Peyer's patch (tissue), 4 donors: Measurements from ENCODE around the gene TRAF2. TPM values are rescaled to one million over a fixed set of nuclear protein-coding genes. Genes with fewer than 3 reads are reported as not detected.

Experiments used
- DNase-seq, 3 donors: peaks; one replicate each; pipeline ENCODE4 v3.0.0-alpha.2; 2017 to 2019
- H3K27ac ChIP-seq, 4 donors: fragments of 200-600 bp; sonication (generic); one replicate each; pipeline ENCODE4 v1.5.1; 2016 to 2019
- H3K27me3 ChIP-seq, 2 donors: fragments of 200-600 bp; sonication (generic); one replicate each; pipeline ENCODE4 v1.5.1; 2019
- H3K36me3 ChIP-seq, 3 donors: fragments of 200-600 bp; sonication (generic); one replicate each; pipeline ENCODE4 v1.5.1; 2016 to 2019
- H3K4me1 ChIP-seq, 4 donors: fragments of 200-600 bp; sonication (generic); one replicate each; pipeline ENCODE4 v1.5.1; 2016 to 2019
- H3K4me3 ChIP-seq, 4 donors: fragments of 200-600 bp; sonication (generic); 1 replicate in 3 of 4; 2 replicates in 1 of 4; pipeline ENCODE4 v1.5.1; 2016 to 2019; ENCODE audit warnings: mild to moderate bottlenecking in 1 of 4
- H3K9me3 ChIP-seq, 4 donors: fragments of 200-600 bp; sonication (generic); one replicate each; pipeline ENCODE4 v1.5.1; 2016 to 2019; ENCODE audit warnings: mild to moderate bottlenecking in 1 of 4
- POLR2A ChIP-seq, 2 donors: fragments of 450-650 bp; IDR thresholded peaks; one replicate each; pipeline ENCODE4 v1.5.1; 2017; ENCODE audit warnings: antibody characterized with exemption in 2 of 2, mild to moderate bottlenecking in 2 of 2, moderate library complexity in 2 of 2
- total RNA-seq, 4 donors: library from RNA; depleted of rRNA; stranded (reverse); fragments of >200 nt; gene quantifications; one replicate each; pipeline ENCODE4 v1.1.0, GENCODE V29; 2016
- TF ChIP-seq, protein P1 (sequence below), 6 experiments: fragments of 450-650 bp in 4 of 6; fragments of 200-600 bp in 2 of 6; sonication (generic) in 1 of 6; IDR thresholded peaks; one replicate each; pipeline ENCODE4 v1.5.1; 2017 to 2019; ENCODE audit warnings: antibody characterized with exemption in 6 of 6, mild to moderate bottlenecking in 3 of 6, moderate library complexity in 1 of 6

The TRAF2 gene
- total RNA-seq, 4 donors from 2014 or later: 17.5 to 75.1 (median 22.2) TPM

- H3K4me1 ChIP-seq: peaks cover 0 to 34% (median 10%) of the 10 kb centered on the region in 4 donors
- TF ChIP-seq, protein P1, sequence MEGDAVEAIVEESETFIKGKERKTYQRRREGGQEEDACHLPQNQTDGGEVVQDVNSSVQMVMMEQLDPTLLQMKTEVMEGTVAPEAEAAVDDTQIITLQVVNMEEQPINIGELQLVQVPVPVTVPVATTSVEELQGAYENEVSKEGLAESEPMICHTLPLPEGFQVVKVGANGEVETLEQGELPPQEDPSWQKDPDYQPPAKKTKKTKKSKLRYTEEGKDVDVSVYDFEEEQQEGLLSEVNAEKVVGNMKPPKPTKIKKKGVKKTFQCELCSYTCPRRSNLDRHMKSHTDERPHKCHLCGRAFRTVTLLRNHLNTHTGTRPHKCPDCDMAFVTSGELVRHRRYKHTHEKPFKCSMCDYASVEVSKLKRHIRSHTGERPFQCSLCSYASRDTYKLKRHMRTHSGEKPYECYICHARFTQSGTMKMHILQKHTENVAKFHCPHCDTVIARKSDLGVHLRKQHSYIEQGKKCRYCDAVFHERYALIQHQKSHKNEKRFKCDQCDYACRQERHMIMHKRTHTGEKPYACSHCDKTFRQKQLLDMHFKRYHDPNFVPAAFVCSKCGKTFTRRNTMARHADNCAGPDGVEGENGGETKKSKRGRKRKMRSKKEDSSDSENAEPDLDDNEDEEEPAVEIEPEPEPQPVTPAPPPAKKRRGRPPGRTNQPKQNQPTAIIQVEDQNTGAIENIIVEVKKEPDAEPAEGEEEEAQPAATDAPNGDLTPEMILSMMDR (IDR thresholded peaks at IDR 0.05): peak; percentile 99 to 100 (median 100)
- peak in 1 of 2 donors; percentile 90 for TF ChIP-seq POLR2A (IDR thresholded peaks at IDR 0.05)
- H3K27ac ChIP-seq: peak within 1 kb of the TSS; percentile 91 to 98 (median 96)
- no peaks in the 10 kb centered on the region for H3K9me3 ChIP-seq
- peak within 1 kb of the TSS; percentile 83 to 100 (median 94) for H3K4me3 ChIP-seq
- peak; percentile 87 to 97 (median 97) for DNase-seq
- H3K27me3 ChIP-seq: no peaks in the 10 kb centered on the region
- H3K36me3 ChIP-seq: peaks cover 0 to 35% (median 0%) of the 10 kb centered on the region in 3 donors
Observed at GRCh38 chr9:136944519-136945332, 58.4 kb downstream of the TRAF2 start, which contains the start of the genes C8G and FBXW5. C8G (plus strand) TSS chr9:136945243; CDS start chr9:136945321, 78 bp downstream. FBXW5 (minus strand) TSS chr9:136944738; CDS start chr9:136944083, 655 bp downstream.

- TF ChIP-seq, protein P1 (IDR thresholded peaks at IDR 0.05): no peak
- no peak for TF ChIP-seq POLR2A (IDR thresholded peaks at IDR 0.05)
- Histone ChIP-seq H3K4me3 (peak overlapping the region in 2 of 4 donors; percentile 23 to 83), H3K36me3 (peaks cover 0 to 26% (median 0%) of the 10 kb centered on the region in 3 donors), H3K27ac (peak overlapping the region in 2 of 4 donors; percentile 48 to 94), H3K27me3 (no peaks in the 10 kb centered on the region), H3K4me1 (peaks cover 0 to 39% (median 11%) of the 10 kb centered on the region in 4 donors), H3K9me3 (no peaks in the 10 kb centered on the region)
- DNase-seq: no peak
Observed at GRCh38 chr9:136945333-136946227, 59.3 kb downstream of the TRAF2 start.

DNA sequence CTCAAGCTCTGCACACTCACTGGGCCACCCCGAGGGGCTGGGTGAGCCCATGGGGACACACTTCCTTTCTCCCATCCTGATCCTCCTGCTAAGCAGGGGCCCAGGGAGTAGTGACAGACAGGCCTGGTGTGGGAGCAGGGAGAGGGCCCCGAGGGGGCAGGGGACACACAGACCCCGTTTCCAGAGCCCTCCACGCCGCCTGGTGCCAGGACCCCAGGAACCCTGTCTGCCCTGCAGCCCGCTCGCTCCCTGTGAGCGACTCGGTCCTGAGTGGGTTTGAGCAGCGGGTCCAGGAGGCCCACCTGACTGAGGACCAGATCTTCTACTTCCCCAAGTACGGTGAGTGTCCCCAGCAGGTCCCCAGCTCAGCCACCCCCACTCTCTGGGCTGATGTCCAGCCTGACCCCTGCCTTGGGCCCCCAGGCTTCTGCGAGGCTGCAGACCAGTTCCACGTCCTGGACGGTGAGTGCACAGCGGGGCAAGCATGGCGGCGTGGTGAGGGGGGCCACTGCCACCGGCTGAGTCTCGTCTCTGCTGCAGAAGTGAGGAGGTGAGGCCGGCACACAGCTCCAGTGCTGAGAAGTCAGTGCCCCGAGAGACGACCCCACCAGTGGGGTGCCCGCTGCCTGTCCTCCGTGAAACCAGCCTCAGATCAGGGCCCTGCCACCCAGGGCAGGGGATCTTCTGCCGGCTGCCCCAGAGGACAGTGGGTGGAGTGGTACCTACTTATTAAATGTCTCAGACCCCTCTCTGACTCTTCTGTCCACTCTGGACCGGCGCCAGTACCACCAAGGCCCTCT, 60.1 kb downstream of the TRAF2 start:
- H3K4me1 ChIP-seq: peaks cover 0 to 42% (median 11%) of the 10 kb centered on the region in 4 donors
- no peaks in the 10 kb centered on the region for H3K9me3 ChIP-seq
- DNase-seq: no peak
- H3K27ac ChIP-seq: no peak overlapping the region
- TF ChIP-seq, protein P1 (IDR thresholded peaks at IDR 0.05): no peak
- TF ChIP-seq POLR2A (IDR thresholded peaks at IDR 0.05): no peak
- no peaks in the 10 kb centered on the region for H3K27me3 ChIP-seq
- peak overlapping the region in 2 of 4 donors; percentile 23 to 83 for H3K4me3 ChIP-seq
- peaks cover 0 to 18% (median 0%) of the 10 kb centered on the region in 3 donors for H3K36me3 ChIP-seq

DNA sequence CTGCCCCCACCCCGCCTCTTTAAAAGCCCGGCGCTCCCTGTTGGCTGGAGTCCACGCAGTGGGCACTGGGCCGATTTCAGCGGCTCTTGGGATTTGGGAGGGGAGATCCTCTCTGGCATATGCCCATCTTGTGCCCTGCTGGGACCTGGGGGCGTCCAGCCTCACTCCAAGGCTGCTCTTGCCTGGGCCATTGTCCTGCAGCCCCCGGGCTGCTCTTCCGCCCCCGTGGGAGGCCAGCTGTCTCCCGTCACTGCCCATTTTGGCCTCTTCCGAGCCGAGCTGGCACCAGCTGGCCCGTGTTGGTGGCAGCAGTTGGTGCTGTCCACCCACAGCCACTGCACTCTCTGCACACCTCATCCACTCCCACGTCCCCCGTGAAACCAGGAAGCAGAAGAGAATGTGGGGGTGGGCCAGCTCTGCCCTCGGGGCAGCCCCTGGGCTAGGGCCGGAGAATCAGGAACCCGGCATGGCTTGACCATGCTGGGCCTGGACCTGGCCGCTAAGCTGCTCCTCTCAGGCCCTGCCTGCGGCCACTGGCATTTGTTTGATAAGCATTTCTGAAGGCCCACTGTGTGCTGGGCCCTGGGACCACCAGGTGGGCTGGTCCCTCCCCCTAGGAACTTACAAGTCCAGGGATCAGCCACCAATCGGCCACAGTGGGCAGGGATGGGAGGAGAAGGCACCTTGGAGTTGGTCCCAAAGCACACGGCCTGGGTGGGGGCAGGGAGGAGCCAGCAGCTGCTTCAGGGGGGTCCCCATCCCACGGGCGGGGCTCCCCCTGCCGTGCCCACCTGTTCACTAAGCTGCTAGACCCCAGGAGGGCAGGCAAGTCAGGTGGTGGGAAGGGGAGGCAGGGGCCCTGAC, 60.9 kb downstream of the TRAF2 start:
- Histone ChIP-seq H3K27me3 (no peaks in the 10 kb centered on the region), H3K36me3 (peaks cover 0 to 9% (median 0%) of the 10 kb centered on the region in 3 donors), H3K27ac (peak overlapping the region in 2 of 4 donors; percentile 66 to 94), H3K4me3 (no peak overlapping the region), H3K9me3 (no peaks in the 10 kb centered on the region), H3K4me1 (peaks cover 0 to 41% (median 11%) of the 10 kb centered on the region in 4 donors)
- TF ChIP-seq POLR2A (IDR thresholded peaks at IDR 0.05): no peak
- TF ChIP-seq, protein P1 (IDR thresholded peaks at IDR 0.05): no peak
- no peak for DNase-seq
